HG02759 (cell line): ENCODE results near the gene STKLD1.
"Not testable (repeated sequence)": the region's sequence is repeated elsewhere in the genome, so short reads cannot be mapped to it uniquely, and the experiment has no call there.

Experiments used
- ATAC-seq: cut with Tn5 transposase; IDR thresholded peaks from one replicate; pipeline ENCODE4 v1.9.1; 2021; ENCODE audit warnings: mild to moderate bottlenecking, moderate library complexity; ENCODE audit not compliant: unreplicated experiment

STKLD1 gene

GRCh38 chr9:133382507-133383141 lies 6.5 kb downstream of the STKLD1 start:
- ATAC-seq = no peak

- no peak for ATAC-seq
Observed at GRCh38 chr9:133383438-133383837, 7.3 kb downstream of the STKLD1 start.

GRCh38 chr9:133384736-133385321 lies 8.7 kb downstream of the STKLD1 start:
- ATAC-seq = no peak

GRCh38 chr9:133385452-133385851 lies 9.3 kb downstream of the STKLD1 start:
- ATAC-seq = no peak

- no peak for ATAC-seq
Observed at GRCh38 chr9:133386338-133386737, 10.2 kb downstream of the STKLD1 start.

- no peak for ATAC-seq
Observed at GRCh38 chr9:133387680-133388079, 11.5 kb downstream of the STKLD1 start.

- no peak for ATAC-seq
Observed at GRCh38 chr9:133389025-133389557, 12.9 kb downstream of the STKLD1 start.

GRCh38 chr9:133389562-133389961 lies 13.4 kb downstream of the STKLD1 start:
- ATAC-seq = no peak

GRCh38 chr9:133390713-133391112 lies 14.5 kb downstream of the STKLD1 start:
- no peak for ATAC-seq

GRCh38 chr9:133391449-133391848 lies 15.3 kb downstream of the STKLD1 start:
- ATAC-seq = not testable (repeated sequence)

- not testable (repeated sequence) for ATAC-seq
Observed at GRCh38 chr9:133392308-133392707, 16.1 kb downstream of the STKLD1 start.

GRCh38 chr9:133393399-133393798 lies 17.2 kb downstream of the STKLD1 start:
- ATAC-seq = no peak

- ATAC-seq = no peak
Observed at GRCh38 chr9:133394687-133395271, 18.6 kb downstream of the STKLD1 start.

- ATAC-seq = no peak
Observed at GRCh38 chr9:133396952-133397351, 20.8 kb downstream of the STKLD1 start.

GRCh38 chr9:133397370-133397769 lies 21.2 kb downstream of the STKLD1 start:
- ATAC-seq = no peak

- no peak for ATAC-seq
Observed at GRCh38 chr9:133397895-133398294, 21.7 kb downstream of the STKLD1 start.

GRCh38 chr9:133400292-133400691 lies 24.1 kb downstream of the STKLD1 start:
- ATAC-seq = no peak

- no peak for ATAC-seq
Observed at GRCh38 chr9:133401588-133401987, 25.4 kb downstream of the STKLD1 start.

- no peak for ATAC-seq
Observed at GRCh38 chr9:133402689-133403088, 26.5 kb downstream of the STKLD1 start.

GRCh38 chr9:133403766-133404453 lies 27.7 kb downstream of the STKLD1 start:
- ATAC-seq = no peak

- ATAC-seq = no peak
Observed at GRCh38 chr9:133404454-133405002, 28.4 kb downstream of the STKLD1 start.
